Mammary epithelial cell (primary cell): ENCODE measurements around the gene TRANK1.

ENCODE experiments used
- EZH2 ChIP-seq: IDR thresholded peaks from 2 replicates; pipeline ENCODE4 v1.6.1; 2012; ENCODE audit warnings: low read length, inconsistent platforms, borderline replicate concordance
- TF ChIP-seq, protein P1 (sequence below), 2 donors: IDR thresholded peaks in 1 of 2; conservative IDR thresholded peaks in 1 of 2; 2 replicates each; pipeline ENCODE4 v1.5.1; 2011 to 2012; ENCODE audit warnings: inconsistent platforms in 2 of 2, low read length in 2 of 2, mild to moderate bottlenecking in 2 of 2, control low read depth in 1 of 2, low read depth in 1 of 2; ENCODE audit not compliant: insufficient read depth in 1 of 2; ENCODE audit errors: extremely low read depth in 1 of 2

DNA sequence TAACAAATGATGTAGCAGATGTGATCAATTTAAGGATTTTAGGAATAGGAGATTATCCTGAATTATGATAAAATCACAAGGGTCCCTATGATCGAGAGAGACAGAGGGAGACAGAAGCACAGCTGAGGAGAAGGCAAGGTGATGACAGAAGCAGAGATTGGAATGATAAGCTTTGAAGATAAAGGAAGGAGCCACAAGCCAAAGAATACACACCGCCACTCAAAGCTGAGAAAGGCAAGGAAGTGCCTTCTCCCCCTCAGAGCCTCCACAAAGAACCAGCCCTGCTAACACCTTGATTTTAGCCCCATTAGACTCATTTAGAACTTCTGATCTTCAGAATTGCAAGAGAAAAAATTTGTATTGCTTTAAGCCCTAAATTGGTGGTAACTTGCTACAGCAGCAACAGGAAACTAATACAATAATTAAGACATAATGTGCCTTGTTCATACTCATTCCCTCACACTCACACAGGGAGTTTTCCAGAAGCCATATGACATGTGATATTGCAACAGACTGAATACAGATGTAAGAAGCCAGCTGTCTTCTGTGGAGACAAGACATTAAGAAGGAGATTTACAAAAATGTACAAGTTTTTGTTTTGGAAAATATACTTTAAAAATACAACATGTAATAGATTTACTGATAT lies 38.2 kb downstream of the TRANK1 start:
- TF ChIP-seq, protein P1, sequence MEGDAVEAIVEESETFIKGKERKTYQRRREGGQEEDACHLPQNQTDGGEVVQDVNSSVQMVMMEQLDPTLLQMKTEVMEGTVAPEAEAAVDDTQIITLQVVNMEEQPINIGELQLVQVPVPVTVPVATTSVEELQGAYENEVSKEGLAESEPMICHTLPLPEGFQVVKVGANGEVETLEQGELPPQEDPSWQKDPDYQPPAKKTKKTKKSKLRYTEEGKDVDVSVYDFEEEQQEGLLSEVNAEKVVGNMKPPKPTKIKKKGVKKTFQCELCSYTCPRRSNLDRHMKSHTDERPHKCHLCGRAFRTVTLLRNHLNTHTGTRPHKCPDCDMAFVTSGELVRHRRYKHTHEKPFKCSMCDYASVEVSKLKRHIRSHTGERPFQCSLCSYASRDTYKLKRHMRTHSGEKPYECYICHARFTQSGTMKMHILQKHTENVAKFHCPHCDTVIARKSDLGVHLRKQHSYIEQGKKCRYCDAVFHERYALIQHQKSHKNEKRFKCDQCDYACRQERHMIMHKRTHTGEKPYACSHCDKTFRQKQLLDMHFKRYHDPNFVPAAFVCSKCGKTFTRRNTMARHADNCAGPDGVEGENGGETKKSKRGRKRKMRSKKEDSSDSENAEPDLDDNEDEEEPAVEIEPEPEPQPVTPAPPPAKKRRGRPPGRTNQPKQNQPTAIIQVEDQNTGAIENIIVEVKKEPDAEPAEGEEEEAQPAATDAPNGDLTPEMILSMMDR (conservative IDR thresholded peaks at IDR 0.05 in 1 of 2, IDR thresholded peaks at IDR 0.05 in 1 of 2; ENCODE audit: extremely low read depth in 1 of 2, insufficient read depth in 1 of 2, low read depth in 1 of 2, low read length in 2 of 2): no peak
- no peak for TF ChIP-seq EZH2
